HT1080 (cell line): ENCODE results near the gene CEP72. TPM values are rescaled to one million over a fixed set of nuclear protein-coding genes. Genes with fewer than 3 reads are reported as not detected.
"Not testable (repeated sequence)": the region's sequence is repeated elsewhere in the genome, so short reads cannot be mapped to it uniquely, and the experiment has no call there.

Source experiments
- DNase-seq: peaks from one replicate; pipeline ENCODE4 v3.0.0-alpha.2; 2015; ENCODE audit warnings: low read depth
- total RNA-seq: library from RNA; depleted of rRNA; stranded (reverse); fragments of >200 nt; shearing (Covaris generic); gene quantifications from 2 replicates; pipeline ENCODE4 v1.2.3, GENCODE V29; 2014

CEP72 gene
- total RNA-seq, 1 experiment from 2014 or later = 16.0 TPM

DNA sequence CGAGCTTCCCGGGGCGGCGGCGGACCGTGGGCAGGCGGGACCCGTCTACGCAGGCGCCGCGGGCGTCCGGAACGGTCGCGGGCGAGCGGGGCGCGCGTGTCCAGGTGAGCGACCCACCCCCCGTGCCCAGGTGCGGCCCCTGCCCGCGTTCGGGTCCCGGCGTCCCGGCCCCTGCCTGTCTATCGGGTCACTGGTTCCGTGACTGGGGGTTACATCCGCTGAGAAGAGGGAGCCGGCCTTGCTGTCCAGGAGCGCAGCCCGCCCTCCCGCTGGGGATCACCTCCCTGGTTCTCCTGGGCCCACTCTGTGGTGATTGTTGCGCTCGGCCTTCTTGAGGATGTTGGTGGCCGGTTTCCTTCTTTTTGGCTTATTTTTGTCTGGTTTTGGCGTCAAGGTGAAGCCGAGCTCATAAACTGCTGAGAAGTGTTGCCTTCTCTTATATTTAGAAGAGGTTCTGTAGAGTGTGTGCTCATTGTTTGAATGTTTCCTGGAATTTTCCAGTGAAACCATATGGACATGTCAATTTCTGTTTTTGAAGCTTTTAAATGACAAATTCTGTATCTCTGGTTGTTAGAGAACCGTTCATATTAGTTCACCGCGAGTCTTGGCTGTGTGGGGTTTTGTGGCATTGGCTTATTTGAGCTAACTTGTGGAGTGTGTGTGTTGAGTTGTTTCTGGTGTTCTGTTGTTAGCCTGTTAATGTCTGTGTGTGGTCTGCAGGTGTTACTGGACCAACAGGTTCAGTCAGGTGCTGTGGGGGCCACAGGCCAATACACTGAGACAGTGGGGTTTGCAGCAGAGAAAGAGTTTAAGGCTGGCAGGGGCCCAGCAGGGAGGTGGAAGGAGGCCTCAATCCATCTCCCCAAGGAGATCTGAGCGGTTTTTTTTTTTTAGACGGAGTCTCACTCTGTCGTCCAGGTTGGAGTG lies 621 bp downstream of the CEP72 start:
- DNase-seq = peak; percentile 25

- peak; percentile 24 for DNase-seq
Measured at GRCh38 chr5:616484-617039, 4.4 kb downstream of the CEP72 start.

GRCh38 chr5:617896-618295 lies 5.8 kb downstream of the CEP72 start:
- DNase-seq = no peak

DNA sequence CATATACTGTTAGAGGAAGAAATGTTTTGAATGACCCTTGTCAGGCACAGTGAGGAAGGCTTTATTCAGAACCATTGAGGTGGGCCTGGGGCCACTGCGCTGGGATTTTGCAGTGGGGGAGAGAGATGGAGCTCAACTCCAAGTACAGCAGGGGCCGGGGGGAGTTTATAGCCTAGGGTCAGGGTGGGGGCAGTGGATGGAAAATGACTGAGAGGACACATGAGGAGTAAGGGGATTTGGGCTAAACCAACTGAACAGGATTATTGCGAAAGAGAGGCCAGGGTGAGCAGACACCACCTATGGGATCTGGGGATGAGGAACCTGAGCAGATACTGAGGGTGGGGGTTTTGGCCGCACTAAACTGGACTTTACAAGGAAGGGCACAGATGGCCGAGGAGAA lies 6.3 kb downstream of the CEP72 start:
- DNase-seq = no peak

DNA sequence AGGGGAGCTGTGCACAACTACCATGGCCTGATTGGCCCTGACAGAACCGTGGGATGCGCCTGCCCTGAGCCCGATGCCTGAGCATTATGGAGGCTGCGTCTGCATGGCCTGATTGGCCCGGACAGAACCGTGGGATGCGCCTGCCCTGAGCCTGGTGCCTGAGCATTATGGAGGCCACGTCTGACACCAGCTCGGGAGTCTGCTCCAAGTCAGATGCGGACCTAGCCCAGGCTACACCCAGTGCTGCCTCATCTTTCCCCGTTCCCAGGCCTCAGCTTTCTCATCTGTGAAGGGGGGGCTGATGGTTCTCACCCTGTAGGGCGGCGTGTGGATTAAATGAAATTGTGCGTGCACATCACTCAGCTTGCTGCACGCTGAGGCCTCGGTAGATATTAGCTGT lies 7.3 kb downstream of the CEP72 start:
- DNase-seq = no peak

DNA sequence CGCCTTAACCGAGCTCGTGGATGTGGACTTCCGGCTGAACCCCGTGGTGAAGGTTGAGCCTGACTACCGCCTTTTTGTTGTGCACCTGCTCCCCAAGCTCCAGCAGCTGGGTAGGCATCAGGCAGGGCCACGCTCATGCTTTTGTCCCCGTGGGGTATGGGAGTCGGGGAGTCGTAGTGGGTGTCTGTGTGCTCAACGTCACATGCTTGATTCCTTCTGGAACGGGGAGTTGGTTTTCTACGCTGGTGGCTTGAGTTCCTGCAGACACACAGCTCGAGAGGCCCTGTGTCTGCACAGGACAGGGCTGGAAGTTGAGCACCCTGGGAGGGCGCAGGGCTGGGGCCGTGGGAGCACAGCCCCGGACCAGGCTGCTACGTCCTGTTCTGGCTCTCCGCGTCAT lies 8.0 kb downstream of the CEP72 start:
- no peak for DNase-seq

DNA sequence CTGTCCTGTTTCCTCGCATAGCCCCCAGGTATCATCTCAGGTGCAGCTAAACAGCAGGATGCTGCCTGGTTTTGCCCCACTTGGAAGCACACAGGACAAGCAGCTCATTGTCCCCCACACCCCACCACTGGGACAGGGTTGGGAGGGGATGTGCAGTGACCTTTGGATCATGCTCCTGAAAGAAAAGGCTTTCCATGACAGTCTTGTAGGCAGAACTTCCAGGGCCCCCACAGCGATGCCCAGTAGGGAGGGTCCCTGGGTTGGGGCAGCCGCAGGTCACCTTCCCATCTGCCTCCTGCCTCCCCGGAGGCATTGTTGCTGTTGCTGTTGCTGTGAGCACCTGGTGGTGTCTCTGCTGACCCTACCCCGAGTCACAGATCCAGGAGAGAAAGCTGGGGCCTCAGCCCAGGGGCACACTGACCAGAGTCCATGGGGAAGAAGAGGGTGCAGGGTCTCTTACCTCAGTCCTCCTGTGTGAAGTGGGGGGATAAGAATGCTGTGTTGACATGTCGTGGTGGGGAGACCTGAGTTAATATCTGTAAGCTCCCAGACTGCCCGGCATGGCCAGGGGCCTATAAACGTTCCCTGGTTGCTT lies 8.5 kb downstream of the CEP72 start:
- DNase-seq = no peak

DNA sequence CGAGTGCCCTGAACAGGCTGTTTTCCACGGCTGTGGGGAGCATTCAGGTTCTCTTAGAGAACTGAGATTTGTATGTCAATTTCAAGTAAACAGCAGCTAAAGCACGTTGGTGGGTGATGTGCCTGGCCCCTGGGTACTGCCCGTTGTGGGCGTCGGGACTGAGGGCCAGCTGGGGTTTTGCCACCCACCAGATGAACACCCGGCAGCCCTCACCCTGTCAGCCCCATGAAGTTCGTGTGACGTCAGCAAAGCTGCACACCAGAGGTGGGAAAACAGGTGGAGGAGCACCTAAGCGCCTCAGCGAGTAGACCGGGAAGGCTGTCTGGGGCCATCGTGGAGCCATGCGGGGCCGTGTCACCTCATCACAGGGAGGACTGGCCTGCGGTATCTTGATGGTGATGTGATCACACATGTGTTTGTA lies 9.2 kb downstream of the CEP72 start:
- DNase-seq = no peak

GRCh38 chr5:622359-622758 lies 10.2 kb downstream of the CEP72 start:
- no peak for DNase-seq

DNA sequence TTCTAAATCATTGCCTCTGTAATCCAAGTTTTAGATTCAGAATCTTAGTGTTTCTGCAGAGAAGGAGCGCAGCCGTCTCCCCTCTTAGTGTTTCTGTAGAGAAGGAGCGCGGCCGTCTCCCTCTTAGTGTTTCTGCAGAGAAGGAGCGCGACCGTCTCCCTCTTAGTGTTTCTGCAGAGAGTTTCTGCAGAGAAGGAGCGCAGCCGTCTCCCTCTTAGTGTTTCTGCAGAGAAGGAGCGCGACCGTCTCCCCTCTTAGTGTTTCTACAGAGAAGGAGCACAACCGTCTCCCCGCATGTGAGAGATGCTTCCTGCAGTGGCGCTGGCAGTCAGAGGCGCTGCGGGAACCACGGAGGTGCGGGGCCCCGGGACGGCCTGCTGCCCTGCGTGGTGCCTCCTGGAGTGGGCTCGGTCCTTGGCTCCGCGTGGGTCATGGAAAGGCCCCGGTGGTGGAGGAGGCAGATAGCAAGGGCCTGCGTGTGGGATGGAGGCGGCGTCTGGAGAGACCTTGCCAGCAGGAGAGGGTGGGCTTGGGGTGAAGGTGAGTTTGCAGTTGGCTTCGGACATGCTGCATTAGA lies 10.9 kb downstream of the CEP72 start:
- DNase-seq = no peak

GRCh38 chr5:623531-623930 lies 11.4 kb downstream of the CEP72 start:
- DNase-seq = no peak

DNA sequence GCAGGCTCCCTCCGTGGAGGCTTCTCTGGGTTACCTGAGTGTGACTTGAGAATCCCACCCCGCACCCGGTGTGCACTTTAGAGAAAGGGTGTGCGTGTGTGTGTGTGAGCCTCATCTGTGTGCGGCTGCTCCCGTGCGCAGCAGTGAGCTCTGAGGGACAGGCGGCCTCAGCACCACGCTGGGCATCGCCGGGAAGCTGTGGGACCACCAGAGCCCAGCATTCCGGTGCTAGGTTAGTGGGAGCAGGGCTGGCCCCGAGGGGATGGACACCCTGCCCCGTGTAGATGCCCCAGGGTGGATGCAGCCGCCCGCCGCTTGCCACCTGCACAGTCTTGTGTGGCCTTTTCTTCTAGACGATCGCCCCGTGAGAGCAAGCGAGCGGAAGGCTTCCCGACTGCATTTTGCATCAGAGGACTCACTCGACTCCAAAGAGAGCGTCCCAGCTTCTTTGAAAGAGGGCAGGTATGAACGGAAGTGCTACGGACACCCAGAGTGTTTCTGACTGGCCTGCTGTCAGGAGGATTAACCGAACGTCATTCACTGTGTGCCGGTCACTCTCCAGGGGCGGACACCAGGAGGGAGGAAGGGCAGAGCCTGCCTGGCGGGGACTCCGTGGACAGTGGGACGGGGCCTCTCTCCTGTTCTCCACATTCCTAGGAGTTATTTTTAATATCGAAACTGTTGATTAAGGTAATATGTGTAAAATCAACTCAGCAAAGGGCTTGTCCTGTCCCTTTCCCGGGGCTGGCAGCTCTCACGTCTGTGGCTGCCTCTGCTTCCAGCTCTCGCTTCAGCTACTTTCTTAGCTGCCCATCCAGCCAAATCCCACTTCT lies 12.2 kb downstream of the CEP72 start:
- DNase-seq = no peak

DNA sequence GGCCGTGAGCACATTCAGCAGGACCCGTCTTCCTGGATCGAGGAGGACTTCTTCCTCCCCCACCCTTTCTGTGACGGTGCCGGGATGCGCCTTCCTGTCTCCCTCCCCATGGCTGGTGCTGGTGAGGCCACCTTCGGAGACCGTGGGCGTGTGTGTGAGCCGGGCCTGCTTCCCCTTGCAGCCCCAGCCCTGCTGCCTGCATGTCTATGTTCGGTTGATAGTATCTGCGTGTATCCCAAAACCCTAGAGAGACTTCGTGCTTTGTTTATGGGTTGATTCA lies 12.8 kb downstream of the CEP72 start:
- no peak for DNase-seq

DNA sequence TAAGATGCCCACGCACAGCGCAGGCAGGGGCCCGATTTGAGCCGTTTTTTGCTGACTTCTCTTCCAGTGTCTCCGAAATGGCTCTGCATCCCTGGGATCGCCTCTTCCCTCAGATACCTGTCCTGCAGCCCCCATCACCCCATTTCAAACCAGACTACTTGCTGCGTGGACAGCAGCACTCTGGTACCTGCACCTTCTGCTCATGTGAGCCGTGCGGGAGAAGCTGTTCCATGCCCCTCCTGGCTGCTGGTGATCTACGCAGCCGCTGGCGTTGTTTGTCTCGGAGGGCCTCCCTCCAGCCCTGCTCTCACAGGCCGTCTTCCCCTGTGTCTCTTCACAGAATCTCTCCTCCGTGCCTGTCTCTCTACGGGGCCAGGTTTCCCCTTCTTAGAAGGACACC lies 13.4 kb downstream of the CEP72 start:
- DNase-seq = no peak

GRCh38 chr5:626850-627249 lies 14.7 kb downstream of the CEP72 start:
- DNase-seq = no peak

DNA sequence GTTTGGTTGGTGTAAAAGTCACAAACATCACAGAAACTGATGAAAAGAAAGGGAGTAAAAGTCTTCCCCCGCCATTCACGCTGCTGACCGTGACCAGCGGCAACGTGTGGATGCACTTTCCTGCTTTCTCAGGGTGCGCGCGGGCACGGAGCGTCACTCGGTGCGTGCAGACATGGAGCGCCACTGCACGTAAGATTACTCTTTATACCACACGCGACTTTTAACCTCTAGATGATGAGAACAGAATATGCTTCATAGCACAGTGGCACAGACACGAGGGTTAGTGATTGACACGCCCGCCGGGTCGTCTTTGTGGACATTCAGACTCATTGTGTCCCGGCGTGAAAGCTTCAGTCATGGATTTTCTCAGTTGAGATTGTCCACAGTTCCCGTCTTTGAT lies 15.7 kb downstream of the CEP72 start:
- no peak for DNase-seq

DNA sequence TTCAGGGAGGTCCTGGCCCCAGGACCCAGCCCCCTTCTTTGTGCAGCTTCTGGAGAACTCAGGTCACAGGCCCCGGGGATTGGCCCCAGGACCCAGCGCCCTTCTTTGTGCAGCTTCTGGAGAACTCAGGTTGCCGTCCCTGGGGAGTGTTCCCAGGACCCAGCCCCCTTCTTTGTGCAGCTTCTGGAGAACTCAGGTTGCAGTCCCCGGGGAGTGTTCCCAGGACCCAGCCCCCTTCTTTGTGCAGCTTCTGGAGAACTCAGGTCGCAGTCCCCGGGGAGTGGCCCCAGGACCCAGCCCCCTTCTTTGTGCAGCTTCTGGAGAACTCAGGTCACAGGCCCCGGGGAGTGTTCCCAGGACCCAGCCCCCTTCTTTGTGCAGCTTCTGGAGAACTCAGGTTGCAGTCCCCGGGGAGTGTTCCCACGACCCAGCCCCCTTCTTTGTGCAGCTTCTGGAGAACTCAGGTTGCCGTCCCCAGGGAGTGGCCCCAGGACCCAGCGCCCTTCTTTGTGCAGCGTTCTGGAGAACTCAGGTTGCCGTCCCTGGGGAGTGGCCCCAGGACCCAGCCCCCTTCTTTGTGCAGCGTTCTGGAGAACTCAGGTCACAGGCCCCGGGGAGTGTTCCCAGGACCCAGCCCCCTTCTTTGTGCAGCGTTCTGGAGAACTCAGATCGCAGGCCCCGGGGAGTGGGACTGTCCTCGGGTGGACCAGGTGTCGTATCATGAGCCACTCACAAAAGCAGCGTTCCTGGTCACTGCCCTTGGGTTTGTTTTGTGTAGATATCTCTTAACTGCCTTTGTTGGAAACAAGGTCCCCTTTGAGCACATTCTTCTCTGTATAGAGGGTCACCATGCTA lies 16.4 kb downstream of the CEP72 start:
- DNase-seq = not testable (repeated sequence)

DNA sequence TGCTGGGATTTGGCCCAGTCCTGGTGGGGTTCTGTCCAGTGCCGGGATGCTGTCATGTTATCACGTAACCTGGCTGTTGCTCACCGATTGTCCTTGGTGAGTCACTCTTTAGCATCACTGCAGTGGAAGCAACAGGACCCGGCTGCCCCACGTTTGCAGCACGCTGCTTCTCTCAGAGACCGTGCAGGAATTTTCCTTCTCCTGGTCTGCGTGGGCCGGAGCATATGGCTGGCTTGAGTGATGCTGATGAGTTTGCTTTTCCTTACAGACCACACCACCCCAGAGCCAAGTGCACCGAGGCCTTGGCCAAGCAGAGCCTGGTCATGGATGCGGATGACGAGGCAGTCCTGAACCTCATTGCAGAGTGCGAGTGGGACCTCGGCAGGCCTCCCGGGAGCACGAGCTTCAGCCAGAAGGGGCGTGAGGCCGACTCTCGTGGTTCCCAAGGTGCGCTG lies 21.4 kb downstream of the CEP72 start:
- DNase-seq = peak; percentile 29

DNA sequence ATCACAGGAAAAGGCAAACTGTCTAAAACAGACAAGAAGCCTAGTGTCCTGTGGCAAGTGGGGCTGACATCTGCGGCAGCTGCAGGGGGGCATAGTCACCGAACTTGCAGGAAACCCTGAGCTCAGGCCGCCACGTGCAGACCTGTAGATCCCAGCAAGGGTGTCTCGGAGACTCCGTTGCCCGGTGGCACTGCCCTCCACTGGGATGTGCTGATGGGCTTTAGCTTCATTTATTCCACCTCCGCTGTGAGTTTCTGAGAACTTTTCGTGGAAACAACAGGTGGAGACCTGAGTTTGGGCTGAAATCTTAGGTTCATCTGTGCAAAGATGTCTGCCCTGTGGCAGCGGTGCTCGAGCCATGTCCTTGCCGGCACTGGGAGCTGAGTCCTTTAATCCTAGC lies 22.1 kb downstream of the CEP72 start:
- no peak for DNase-seq

DNA sequence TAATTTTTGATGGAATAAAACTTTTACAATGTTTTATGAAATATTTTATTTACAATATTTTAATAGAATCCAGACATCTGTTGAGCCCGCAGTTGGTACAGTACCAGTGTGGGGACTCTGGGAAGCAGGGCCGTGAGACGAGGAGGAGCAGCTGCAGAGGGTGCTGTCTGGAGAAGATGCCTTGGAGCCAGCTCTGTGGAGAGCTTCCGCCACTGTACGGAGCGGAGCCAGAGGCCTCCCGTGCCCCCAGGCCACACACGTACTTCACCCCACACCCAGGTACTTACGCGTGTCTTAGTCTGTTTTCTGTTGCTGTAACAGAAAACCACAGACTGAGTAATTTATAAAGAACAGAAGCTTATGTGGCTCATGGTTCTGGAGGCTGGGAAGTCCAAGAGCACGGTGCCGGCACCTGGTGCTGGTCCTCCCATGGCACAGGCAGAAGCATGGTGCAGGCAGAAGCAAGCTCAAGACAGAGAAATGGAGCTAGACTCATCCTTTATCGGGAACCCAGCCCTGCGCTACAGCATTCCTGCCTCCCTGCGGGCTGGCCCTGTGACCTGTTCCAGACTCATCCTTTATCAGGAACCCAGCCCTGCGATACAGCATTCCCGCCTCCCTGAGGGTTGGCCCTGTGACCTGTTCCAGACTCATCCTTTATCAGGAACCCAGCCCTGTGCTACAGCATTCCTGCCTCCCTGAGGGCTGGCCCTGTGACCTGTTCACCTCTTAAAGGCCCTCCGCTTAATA lies 23.3 kb downstream of the CEP72 start:
- DNase-seq = no peak
